HG02610 (cell line): ENCODE data around the gene VIM.
"Not testable (repeated sequence)": the region's sequence is repeated elsewhere in the genome, so short reads cannot be mapped to it uniquely, and the experiment has no call there.

ENCODE experiments used
- ATAC-seq: cut with Tn5 transposase; IDR thresholded peaks from one replicate; pipeline ENCODE4 v1.9.1; 2021; ENCODE audit warnings: mild to moderate bottlenecking, moderate library complexity; ENCODE audit not compliant: unreplicated experiment

VIM gene

DNA sequence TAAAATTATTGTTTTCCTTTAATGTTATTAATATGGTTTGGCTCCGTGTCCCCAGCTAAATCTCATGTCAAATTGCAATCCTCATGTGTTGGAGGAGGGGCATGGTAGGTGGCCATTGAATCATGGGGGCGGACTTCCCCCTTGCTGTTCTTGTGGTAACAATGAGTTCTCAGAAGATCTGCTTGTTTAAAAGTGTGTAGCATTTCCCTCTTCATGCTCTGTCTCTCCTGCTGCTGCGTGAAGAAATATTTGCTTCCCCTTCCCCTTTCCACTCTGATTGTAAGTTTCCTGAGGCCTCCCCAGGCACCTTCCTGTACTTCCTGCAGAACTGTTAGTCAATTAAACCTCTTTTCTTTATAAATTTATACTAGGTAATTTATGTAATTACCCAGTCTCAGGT, 27.5 kb downstream of the VIM start:
- ATAC-seq = no peak

DNA sequence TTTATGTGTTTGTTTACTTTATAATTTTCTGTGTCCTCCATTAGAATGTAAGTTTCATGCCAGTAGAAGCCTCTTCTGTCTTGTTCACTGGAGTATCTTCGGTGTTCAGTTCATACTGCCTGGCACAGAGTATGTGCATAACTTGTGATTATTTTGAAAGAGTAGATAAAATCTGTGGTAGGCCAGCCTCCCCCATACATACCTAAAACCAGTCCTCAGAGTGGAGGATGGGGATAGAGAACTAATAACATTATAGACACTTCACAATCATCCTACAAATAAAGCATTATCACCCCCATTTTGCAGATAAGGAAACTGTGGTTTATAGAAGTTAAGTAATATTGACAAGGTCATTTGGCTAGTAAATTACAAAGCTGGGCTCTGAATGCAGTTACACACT, 28.0 kb downstream of the VIM start:
- no peak for ATAC-seq

DNA sequence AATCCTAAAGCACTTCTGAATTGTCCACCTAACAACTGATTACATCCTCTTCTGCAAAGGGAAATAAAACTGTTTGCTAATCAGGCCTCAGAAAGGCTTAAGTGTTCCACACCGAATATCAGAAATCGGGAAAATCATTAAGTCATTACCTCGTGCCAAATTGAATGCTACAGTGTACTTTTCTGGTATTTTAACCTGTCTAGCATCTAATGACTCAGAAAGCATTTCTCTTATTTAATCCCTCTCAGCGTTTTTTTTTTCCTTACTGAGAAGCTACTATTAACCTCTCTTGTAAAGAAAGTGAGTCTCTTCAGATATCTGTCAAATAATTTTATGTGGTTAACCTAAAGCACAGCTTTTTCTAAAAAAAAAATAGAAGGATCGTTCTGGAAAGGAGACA, 28.6 kb downstream of the VIM start:
- no peak for ATAC-seq

DNA sequence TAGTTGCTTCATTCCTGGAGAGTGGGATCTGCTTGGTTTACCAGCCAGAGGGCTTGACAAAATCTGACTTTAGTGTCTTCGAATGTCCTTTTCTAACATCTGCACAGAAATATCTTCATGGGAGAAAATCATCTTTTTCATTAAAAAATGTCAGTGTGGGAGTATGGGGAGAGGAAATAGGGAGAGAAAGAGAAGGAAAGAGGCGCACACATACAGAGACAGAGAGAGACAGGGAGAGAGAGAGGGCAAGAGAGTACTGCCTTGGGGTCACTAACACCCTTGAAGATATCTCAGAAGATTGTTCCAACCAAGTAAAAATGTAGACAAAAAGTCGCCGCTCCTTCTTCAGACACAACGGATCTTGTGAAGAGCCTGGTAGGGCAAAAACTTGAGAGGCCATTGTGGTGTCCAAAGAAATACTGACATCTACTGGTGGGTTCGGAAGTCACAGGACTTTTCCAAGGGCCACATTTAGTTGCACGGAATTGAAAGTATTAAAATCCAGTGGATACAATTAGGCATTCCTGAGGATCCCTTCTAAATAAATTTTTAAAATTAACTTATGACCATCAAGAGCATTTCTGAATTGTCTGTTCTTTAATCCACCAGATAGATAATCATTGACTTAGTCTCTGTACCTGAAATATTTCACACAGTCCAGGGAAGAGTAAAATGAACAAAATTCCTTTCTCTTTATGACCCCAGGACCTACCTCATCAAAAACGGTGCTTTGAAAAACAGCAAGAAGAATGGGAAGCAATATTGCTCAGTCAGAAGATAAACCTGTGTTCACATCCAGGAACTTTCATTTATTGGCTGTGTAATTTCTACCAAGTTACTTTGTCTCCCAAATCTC, 29.7 kb downstream of the VIM start:
- peak; percentile 78 for ATAC-seq

DNA sequence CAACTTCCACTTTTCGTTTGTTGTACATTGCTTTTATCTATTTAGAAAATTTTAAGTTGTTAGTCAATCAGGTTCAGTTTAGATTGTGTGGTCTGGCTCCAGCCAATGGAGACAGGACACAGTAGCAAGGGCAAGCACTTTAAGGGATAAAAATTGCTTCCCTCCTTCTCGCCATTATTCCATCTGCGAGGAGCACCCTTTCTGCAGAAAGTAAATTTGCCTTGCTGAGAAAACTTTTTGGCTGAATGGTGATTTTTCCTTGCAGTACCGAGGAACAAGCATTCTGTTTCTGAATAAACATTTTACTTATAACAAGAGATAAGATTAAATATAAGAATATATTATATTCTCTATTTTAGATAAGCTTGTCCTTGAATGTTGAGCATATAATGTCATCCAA, 34.5 kb downstream of the VIM start:
- no peak for ATAC-seq

DNA sequence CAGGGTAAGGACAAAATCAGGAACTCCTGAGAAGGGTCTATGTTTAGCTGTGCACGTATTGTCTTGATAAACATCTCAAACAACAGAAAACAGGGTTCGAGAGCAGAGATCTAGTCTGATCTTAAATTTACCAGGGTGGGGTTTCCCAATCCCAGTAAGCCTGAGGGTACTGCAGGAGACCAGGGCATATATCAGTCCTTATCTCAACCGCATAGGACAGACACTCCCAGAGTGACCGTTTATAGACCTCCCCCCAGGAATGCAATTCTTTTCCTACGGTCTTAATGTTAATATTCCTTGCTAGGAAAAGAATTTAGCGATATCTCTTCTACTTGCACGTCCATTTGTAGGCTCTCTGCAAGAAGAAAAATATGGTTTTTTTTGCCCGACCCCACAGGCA, 35.5 kb downstream of the VIM start:
- ATAC-seq = no peak

DNA sequence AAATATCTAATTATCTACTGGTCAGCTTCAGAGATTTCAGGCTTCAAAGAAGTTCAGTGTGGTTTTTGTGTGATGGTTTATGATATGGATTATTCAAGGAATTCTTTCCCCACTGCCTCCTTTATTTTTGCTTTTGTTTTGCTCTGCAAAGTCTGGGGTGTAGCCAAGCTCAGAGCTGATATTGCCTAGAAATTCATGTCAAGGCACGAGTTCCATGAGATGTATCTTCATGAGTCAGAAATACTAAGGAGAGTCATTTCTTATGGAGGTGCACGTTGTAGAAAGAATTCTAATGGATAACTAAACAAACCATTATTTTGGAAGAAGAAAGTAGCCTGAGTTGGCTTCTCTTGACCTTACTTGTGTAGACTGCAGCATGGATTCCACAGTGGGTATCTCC, 37.4 kb downstream of the VIM start:
- ATAC-seq = no peak

GRCh38 chr10:17266549-17266948, 38.5 kb downstream of the VIM start:
- ATAC-seq = not testable (repeated sequence)

DNA sequence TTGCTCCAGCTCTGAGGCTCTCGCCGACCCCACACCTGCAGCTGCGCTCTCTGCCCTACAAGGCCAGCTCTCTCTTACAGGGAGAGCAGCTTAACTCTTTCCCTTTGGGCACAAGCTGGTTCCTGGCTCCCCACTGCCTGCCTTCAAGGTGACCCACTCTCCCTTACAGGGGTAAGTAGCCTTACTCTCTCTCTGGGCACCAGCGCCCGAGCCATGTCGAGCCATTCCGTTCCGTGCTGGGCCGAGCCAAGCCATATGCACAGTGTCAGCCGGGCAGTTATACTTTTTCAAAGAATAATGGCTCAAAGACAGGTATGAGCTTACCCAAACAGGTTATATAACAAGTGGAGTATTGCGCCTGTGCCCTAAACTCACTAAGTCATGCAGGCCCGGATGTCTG, 44.6 kb downstream of the VIM start:
- ATAC-seq = no peak

DNA sequence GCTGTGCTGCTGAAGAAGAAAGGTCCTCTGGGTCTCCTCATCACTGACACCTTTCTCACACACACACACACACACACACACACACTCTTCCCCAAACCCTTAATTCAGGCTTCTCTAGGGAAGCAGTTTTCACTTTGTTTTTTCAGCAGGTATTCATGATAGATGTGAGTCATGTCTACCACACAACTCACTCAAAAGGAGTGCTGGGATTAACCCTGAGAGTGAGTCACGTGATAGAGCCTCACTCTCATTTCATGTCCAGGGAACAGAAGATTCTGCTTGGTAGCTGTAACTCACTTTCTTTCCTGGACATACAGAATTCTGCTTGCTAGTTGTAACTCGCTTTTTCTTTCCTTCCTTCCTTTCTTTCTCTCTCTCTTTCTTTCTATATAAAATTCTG, 45.4 kb downstream of the VIM start:
- no peak for ATAC-seq

DNA sequence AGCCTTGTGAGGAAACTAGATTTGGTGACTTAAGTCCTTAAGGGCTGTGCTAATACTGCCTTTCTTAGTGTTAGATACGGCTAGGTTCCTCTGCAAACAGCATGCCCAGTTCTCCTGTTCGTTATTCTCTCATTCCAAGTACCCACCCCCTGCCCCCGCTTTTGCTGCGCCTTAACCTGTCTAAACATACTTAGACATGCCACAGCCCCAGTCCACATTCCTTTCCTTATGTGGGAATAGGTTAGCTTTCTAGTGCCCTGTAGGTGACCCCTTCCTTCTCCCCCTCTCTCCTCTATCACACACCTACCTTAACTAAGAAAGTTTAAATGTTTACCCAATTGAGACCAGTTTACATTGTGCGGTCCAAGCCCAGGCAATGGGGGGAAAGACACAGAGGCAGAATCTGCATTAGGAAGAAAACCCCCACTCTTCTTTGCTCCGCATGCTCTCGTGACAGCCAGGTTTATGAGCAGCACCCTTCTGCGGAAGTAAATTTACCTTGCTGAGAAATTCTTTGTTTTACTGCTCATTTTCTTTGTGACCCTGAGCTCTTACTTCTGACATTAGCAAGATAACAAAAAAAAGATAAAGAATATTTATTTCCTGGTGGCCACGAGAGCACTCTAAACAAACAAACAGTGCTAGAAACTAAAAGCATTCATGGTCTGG, 48.8 kb downstream of the VIM start:
- no peak for ATAC-seq

DNA sequence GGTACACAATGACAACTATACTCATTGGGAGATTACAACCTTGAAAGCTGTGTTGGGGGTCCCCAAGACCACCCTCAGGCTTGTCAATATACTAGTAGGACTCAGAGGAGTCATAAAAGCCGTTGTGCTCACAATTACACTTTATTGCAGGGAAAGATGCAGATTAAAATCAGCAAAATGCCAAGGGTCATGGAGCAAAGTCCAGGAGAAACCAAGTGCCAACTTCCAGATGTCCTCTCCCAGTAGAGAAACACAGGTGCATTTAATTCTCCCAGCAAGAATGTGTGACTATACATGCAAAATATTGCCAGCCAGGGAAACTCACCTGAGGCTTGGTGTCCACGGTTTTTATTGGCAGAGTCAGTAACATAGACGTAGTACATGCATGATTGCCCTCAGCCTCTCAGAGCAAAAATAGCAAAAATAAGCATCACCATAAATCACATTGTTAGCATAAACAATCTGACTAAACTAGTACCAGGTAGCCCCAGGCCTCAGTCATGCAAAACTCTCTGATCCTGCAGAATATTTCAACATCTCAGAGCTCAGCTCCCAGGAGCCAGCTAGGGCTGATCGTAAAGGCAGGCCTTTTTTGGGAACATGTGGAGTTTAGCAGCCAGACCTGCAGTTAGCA, 50.7 kb downstream of the VIM start:
- ATAC-seq = no peak

GRCh38 chr10:17282311-17282710, 54.3 kb downstream of the VIM start:
- ATAC-seq = no peak

GRCh38 chr10:17286562-17287550, 58.8 kb downstream of the VIM start:
- no peak for ATAC-seq
